Heart right ventricle (tissue), 16 donors: Measurements from ENCODE around the gene SACM1L. TPM values are rescaled to one million over a fixed set of nuclear protein-coding genes. Genes with fewer than 3 reads are reported as not detected.

Source experiments
- ATAC-seq, 8 donors: fragments of 200-7000 bp; cut with Tn5 transposase; one replicate each; pipeline ENCODE4 v1.9.1; 2020; ENCODE audit warnings: mild to moderate bottlenecking in 8 of 8, moderate library complexity in 8 of 8, moderate number of reproducible peaks in 1 of 8
- DNase-seq, 2 donors: peaks; one replicate each; pipeline ENCODE4 v3.0.0-alpha.2; 2020
- H3K27ac ChIP-seq, 10 donors: fragments of 200-600 bp; sonication (generic) in 2 of 10; one replicate each; pipeline versions ENCODE4 v1.5.0 to v1.8.0; 2020 to 2022; ENCODE audit warnings: mild to moderate bottlenecking in 3 of 10
- H3K27me3 ChIP-seq, 7 donors: fragments of 200-600 bp; one replicate each; pipeline ENCODE4 v1.8.0; 2021 to 2022; ENCODE audit warnings: mild to moderate bottlenecking in 2 of 7
- H3K36me3 ChIP-seq, 9 donors: fragments of 200-600 bp; sonication (generic) in 1 of 9; one replicate each; pipeline versions ENCODE4 v1.5.0 to v1.8.0; 2020 to 2022; ENCODE audit warnings: mild to moderate bottlenecking in 2 of 9
- H3K4me1 ChIP-seq, 9 donors: fragments of 200-600 bp; sonication (generic) in 1 of 9; one replicate each; pipeline versions ENCODE4 v1.5.0 to v1.8.0; 2020 to 2022; ENCODE audit warnings: mild to moderate bottlenecking in 4 of 9
- H3K4me3 ChIP-seq, 10 donors: fragments of 200-600 bp; sonication (generic) in 2 of 10; one replicate each; pipeline versions ENCODE4 v1.5.0 to v1.8.0; 2020 to 2022; ENCODE audit warnings: mild to moderate bottlenecking in 7 of 10, moderate library complexity in 2 of 10
- H3K9me3 ChIP-seq, 11 donors: fragments of 200-600 bp in 10 of 11; sonication (generic) in 2 of 11; one replicate each; pipeline versions ENCODE4 v1.5.0 to v1.8.0; 2013 to 2022; ENCODE audit warnings: mild to moderate bottlenecking in 2 of 11, control low read depth in 1 of 11, moderate library complexity in 1 of 11
- CTCF ChIP-seq, 9 donors: fragments of 200-600 bp; sonication (generic) in 2 of 9; IDR thresholded peaks; one replicate each; pipeline versions ENCODE4 v1.5.0 to v1.8.0; 2021 to 2022; ENCODE audit warnings: antibody characterized with exemption in 9 of 9, mild to moderate bottlenecking in 5 of 9, moderate library complexity in 1 of 9
- WGBS, 2 donors: extraction: QIAGEN DNeasy Blood & Tissue Kit; methylation state at CpG; one replicate each; pipeline ENCODE4 v1.1.7; 2013; ENCODE audit warnings: inconsistent platforms in 1 of 2; 5-methylcytosine and 5-hydroxymethylcytosine counted together
- intact Hi-C, 10 donors: fragments of 100-400 bp; cut with DNase I; formaldehyde crosslinking; loops; one replicate each; pipeline versions ENCODE4 v1.11.1 to v1.14.2; 2022
- polyA plus RNA-seq, 2 donors: library from polyadenylated mRNA; stranded (reverse); fragments of 200-250 nt; gene quantifications; one replicate each; pipeline ENCODE4 v1.2.3, GENCODE V29; 2013
- total RNA-seq, 10 donors: library from RNA; stranded (reverse); fragmentation: NEBNext Ultra II Directional in 3 of 10; extraction: Animal tissue kit (Norgen Biotek cat#: 25700) in 3 of 10; gene quantifications; one replicate each; pipeline versions ENCODE4 v1.2.1 to v1.2.4, GENCODE V29; 2021 to 2023
- donor health status: Arrhythmogenic right ventricular cardiomyopathy.
- donor health status: ischemic (EF 13 %, LVEDD 7.1; RV severe dilation, severe dysfunction).
- donor health status: healthy with polysubstance abuse.
- donor health status: DM: no; HTN: yes; CAD: no.
- donor health status: DM: no; HTN: no; CAD: no.
- donor health status: ischemic (EF 25% LVEDD 6.9; RV normal size, moderate dysfunction).
- donor health status: ischemic (EF 25% LVEDD 5.7; RV mildly dilated, moderate dysfunction).
- donor health status: healthy.
- donor health status: DM: yes; HTN: yes; CAD: no.
- donor health status: Ischemic cardiomyopathy.
- donor health status: ischemic (EF 35%, LVEDD 5.7; RV mildly dilated, moderate dysfunction).
- donor health status: nonischemic (EF 11% LVEDD 7.7; RV severe dilation, severe dysfunction).
- donor health status: DM: yes; HTN: yes; CAD: no.
- donor health status: PGD.
- donor health status: ischemic (EF 29% LVEDD 5.4; RV normal size, mild dysfunction).
- donor health status: nonischemic (EF 23%, LVEDD 6.1; RV moderate dilation, normal function).

The SACM1L gene
- total and polyA plus RNA-seq, 12 donors = 15.4 to 28.7 (median 23.6) TPM

GRCh38 chr3:45659661-45660566 is 29.3 kb upstream of the SACM1L start:
- TF ChIP-seq CTCF (IDR thresholded peaks at IDR 0.05) = peak; percentile 83 to 98 (median 95)
- Histone ChIP-seq H3K9me3 (no peaks in the 10 kb centered on the region), H3K4me1 (peaks cover 2 to 43% (median 34%) of the 10 kb centered on the region in 9 donors), H3K36me3 (peaks cover 0 to 10% (median 0%) of the 10 kb centered on the region in 9 donors), H3K4me3 (peak overlapping the region in 1 of 10 donors; percentile 5), H3K27ac (peak overlapping the region in 1 of 10 donors; percentile 1), H3K27me3 (no peaks in the 10 kb centered on the region)
- 56 to 63% methylated on average over 19 of the region's 19 CpGs for WGBS, 2 donors
- intact Hi-C loops = loop anchor here in 8 of 10 donors (1.0 to 10.0 kb wide), 7 partner anchors 68 to 625 kb away; partner anchors contain the start of genes LIMD1 (in 2 of the 8) and TMEM158 (in 1 of the 8)
- DNase-seq (peak; percentile 75), ATAC-seq (peak in 7 of 8 donors; percentile 40 to 69 (median 64))

- intact Hi-C loops = loop anchor here in 6 of 10 donors (1.0 to 10.0 kb wide), 4 partner anchors 70 to 626 kb away; no protein-coding TSS in a partner anchor
- peaks cover 2 to 43% (median 36%) of the 10 kb centered on the region in 9 donors for H3K4me1 ChIP-seq
- TF ChIP-seq CTCF (IDR thresholded peaks at IDR 0.05) = no peak
- no peaks in the 10 kb centered on the region for H3K27me3 ChIP-seq
- H3K36me3 ChIP-seq = peaks cover 0 to 10% (median 0%) of the 10 kb centered on the region in 9 donors
- ATAC-seq (no peak), DNase-seq (no peak)
- no peaks in the 10 kb centered on the region for H3K9me3 ChIP-seq
- H3K27ac ChIP-seq = peak overlapping the region in 1 of 10 donors; percentile 1
- no peak overlapping the region for H3K4me3 ChIP-seq
- 93 to 94% methylated on average over 11 of the region's 11 CpGs for WGBS, 2 donors
Observed at GRCh38 chr3:45660567-45660901, 28.7 kb upstream of the SACM1L start.

- Histone ChIP-seq H3K27me3 (no peaks in the 10 kb centered on the region), H3K36me3 (peaks cover 0 to 33% (median 0%) of the 10 kb centered on the region in 9 donors), H3K4me3 (peak overlapping the region in 9 of 10 donors; percentile 4 to 49 (median 39)), H3K9me3 (no peaks in the 10 kb centered on the region), H3K27ac (peak overlapping the region in 8 of 10 donors; percentile 3 to 74 (median 32)), H3K4me1 (peaks cover 10 to 63% (median 48%) of the 10 kb centered on the region in 9 donors)
- DNase-seq (peak in 1 of 2 donors; percentile 27), ATAC-seq (peak in 4 of 8 donors; percentile 32 to 52 (median 36))
- no peak for TF ChIP-seq CTCF (IDR thresholded peaks at IDR 0.05)
- 13 to 15% methylated on average over 10 of the region's 10 CpGs for WGBS, 2 donors
- intact Hi-C loops = loop anchor here in 3 of 10 donors (2.0 to 10.0 kb wide), 2 partner anchors 154 to 630 kb away; no protein-coding TSS in a partner anchor
Observed at GRCh38 chr3:45664578-45664977, 24.6 kb upstream of the SACM1L start.

GRCh38 chr3:45665101-45665572 is 24.1 kb upstream of the SACM1L start:
- H3K27me3 ChIP-seq = no peaks in the 10 kb centered on the region
- H3K36me3 ChIP-seq = peaks cover 0 to 39% (median 0%) of the 10 kb centered on the region in 9 donors
- 27 to 48% methylated on average over 9 of the region's 9 CpGs for WGBS, 2 donors
- peak in 1 of 2 donors; percentile 76 for DNase-seq
- intact Hi-C loops = loop anchor here in 3 of 10 donors (2.0 to 10.0 kb wide), 2 partner anchors 154 to 630 kb away; no protein-coding TSS in a partner anchor
- peak in 7 of 8 donors; percentile 12 to 58 (median 33) for ATAC-seq
- no peaks in the 10 kb centered on the region for H3K9me3 ChIP-seq
- H3K4me3 ChIP-seq = peak overlapping the region in 8 of 10 donors; percentile 16 to 49 (median 40)
- TF ChIP-seq CTCF (IDR thresholded peaks at IDR 0.05) = peak; percentile 45 to 82 (median 63)
- H3K27ac ChIP-seq = peak overlapping the region in 7 of 10 donors; percentile 3 to 74 (median 25)
- peaks cover 10 to 61% (median 43%) of the 10 kb centered on the region in 9 donors for H3K4me1 ChIP-seq
